Activated naive CD8-positive, alpha-beta T cell (primary cell): ENCODE data around the gene ARMH3.

Experiments used
- H3K27ac Mint-ChIP-seq: one replicate; pipeline ENCODE4 v1.8.0; 2021; ENCODE audit warnings: mixed read lengths
- H3K27me3 Mint-ChIP-seq: one replicate; pipeline ENCODE4 v1.8.0; 2021; ENCODE audit warnings: mixed read lengths
- H3K36me3 Mint-ChIP-seq: one replicate; pipeline ENCODE4 v1.8.0; 2021; ENCODE audit warnings: mixed read lengths
- H3K4me1 Mint-ChIP-seq: one replicate; pipeline ENCODE4 v1.8.0; 2021; ENCODE audit warnings: low read depth, mixed read lengths
- H3K4me3 Mint-ChIP-seq: one replicate; pipeline ENCODE4 v1.8.0; 2021; ENCODE audit warnings: mild to moderate bottlenecking, mixed read lengths
- H3K9me3 Mint-ChIP-seq: one replicate; pipeline ENCODE4 v1.8.0; 2021; ENCODE audit warnings: low read depth, mixed read lengths

ARMH3 gene

GRCh38 chr10:101956117-101956516 is 99.9 kb downstream of the ARMH3 start:
- Mint-ChIP-seq H3K9me3 (peaks cover 5% of the 10 kb centered on the region), H3K27ac (no peak overlapping the region), H3K36me3 (peaks cover 38% of the 10 kb centered on the region), H3K27me3 (no peaks in the 10 kb centered on the region), H3K4me1 (no peaks in the 10 kb centered on the region), H3K4me3 (no peak overlapping the region)

GRCh38 chr10:101952191-101952590 is 103.8 kb downstream of the ARMH3 start:
- no peak overlapping the region for H3K27ac Mint-ChIP-seq
- no peaks in the 10 kb centered on the region for H3K27me3 Mint-ChIP-seq
- peaks cover 62% of the 10 kb centered on the region for H3K36me3 Mint-ChIP-seq
- no peak overlapping the region for H3K4me3 Mint-ChIP-seq
- peaks cover 12% of the 10 kb centered on the region for H3K9me3 Mint-ChIP-seq
- no peaks in the 10 kb centered on the region for H3K4me1 Mint-ChIP-seq

GRCh38 chr10:101950213-101950612 is 105.8 kb downstream of the ARMH3 start:
- H3K27me3 Mint-ChIP-seq: no peaks in the 10 kb centered on the region
- H3K4me3 Mint-ChIP-seq: no peak overlapping the region
- no peaks in the 10 kb centered on the region for H3K4me1 Mint-ChIP-seq
- H3K9me3 Mint-ChIP-seq: peaks cover 12% of the 10 kb centered on the region
- peaks cover 51% of the 10 kb centered on the region for H3K36me3 Mint-ChIP-seq
- H3K27ac Mint-ChIP-seq: no peak overlapping the region

GRCh38 chr10:101941871-101942270 is 114.1 kb downstream of the ARMH3 start:
- H3K9me3 Mint-ChIP-seq: no peaks in the 10 kb centered on the region
- H3K4me1 Mint-ChIP-seq: no peaks in the 10 kb centered on the region
- no peak overlapping the region for H3K27ac Mint-ChIP-seq
- H3K4me3 Mint-ChIP-seq: no peak overlapping the region
- no peaks in the 10 kb centered on the region for H3K27me3 Mint-ChIP-seq
- H3K36me3 Mint-ChIP-seq: peaks cover 12% of the 10 kb centered on the region

- no peaks in the 10 kb centered on the region for H3K9me3 Mint-ChIP-seq
- H3K27ac Mint-ChIP-seq: no peak overlapping the region
- no peaks in the 10 kb centered on the region for H3K27me3 Mint-ChIP-seq
- no peak overlapping the region for H3K4me3 Mint-ChIP-seq
- no peaks in the 10 kb centered on the region for H3K4me1 Mint-ChIP-seq
- H3K36me3 Mint-ChIP-seq: peaks cover 9% of the 10 kb centered on the region
These were observed 115.1 kb downstream of the ARMH3 start for GRCh38 chr10:101940916-101941315.

GRCh38 chr10:101939729-101940128 is 116.2 kb downstream of the ARMH3 start:
- H3K4me3 Mint-ChIP-seq: no peak overlapping the region
- H3K4me1 Mint-ChIP-seq: no peaks in the 10 kb centered on the region
- H3K36me3 Mint-ChIP-seq: peaks cover 9% of the 10 kb centered on the region
- H3K9me3 Mint-ChIP-seq: no peaks in the 10 kb centered on the region
- no peak overlapping the region for H3K27ac Mint-ChIP-seq
- no peaks in the 10 kb centered on the region for H3K27me3 Mint-ChIP-seq

DNA sequence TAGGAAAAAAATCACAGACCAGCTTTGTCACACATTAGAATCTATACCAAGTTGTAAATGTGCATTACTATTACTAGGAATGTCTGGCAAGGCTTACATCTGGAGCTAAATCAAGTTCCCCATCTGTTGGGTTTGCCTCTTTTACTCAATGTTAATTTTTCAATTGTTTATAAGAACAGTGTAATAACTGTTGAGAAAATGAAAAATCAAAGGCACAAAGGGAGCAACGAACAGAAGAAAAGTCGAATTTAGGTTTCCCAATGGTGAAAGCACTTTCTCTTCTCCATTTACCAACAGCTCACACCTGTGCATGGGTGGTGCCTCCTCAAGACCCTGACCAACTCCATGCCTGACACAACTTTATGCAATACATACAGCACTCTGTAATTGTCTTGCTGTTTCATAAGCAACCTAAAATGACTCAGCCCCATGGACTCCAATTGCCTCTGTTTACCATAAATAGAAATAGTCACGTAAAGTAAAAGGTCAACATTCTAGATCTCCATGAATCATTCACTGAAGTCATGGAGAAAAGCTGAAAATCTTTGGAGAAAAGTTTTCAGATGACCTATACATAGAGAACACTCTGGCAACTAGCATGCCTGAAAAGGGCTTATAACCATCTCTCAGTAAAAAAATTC is 116.8 kb downstream of the ARMH3 start:
- peaks cover 4% of the 10 kb centered on the region for H3K4me1 Mint-ChIP-seq
- H3K27me3 Mint-ChIP-seq: no peaks in the 10 kb centered on the region
- no peak overlapping the region for H3K4me3 Mint-ChIP-seq
- H3K9me3 Mint-ChIP-seq: no peaks in the 10 kb centered on the region
- peaks cover 9% of the 10 kb centered on the region for H3K36me3 Mint-ChIP-seq
- H3K27ac Mint-ChIP-seq: no peak overlapping the region

GRCh38 chr10:101938305-101939007 is 117.5 kb downstream of the ARMH3 start:
- H3K27ac Mint-ChIP-seq: no peak overlapping the region
- H3K9me3 Mint-ChIP-seq: no peaks in the 10 kb centered on the region
- H3K4me3 Mint-ChIP-seq: no peak overlapping the region
- H3K36me3 Mint-ChIP-seq: peaks cover 8% of the 10 kb centered on the region
- no peaks in the 10 kb centered on the region for H3K27me3 Mint-ChIP-seq
- H3K4me1 Mint-ChIP-seq: peaks cover 6% of the 10 kb centered on the region

GRCh38 chr10:101935431-101935830 is 120.5 kb downstream of the ARMH3 start:
- Mint-ChIP-seq H3K36me3 (peaks cover 16% of the 10 kb centered on the region), H3K27ac (no peak overlapping the region), H3K27me3 (no peaks in the 10 kb centered on the region), H3K9me3 (no peaks in the 10 kb centered on the region), H3K4me3 (no peak overlapping the region), H3K4me1 (peaks cover 15% of the 10 kb centered on the region)

- H3K27ac Mint-ChIP-seq: no peak overlapping the region
- H3K4me3 Mint-ChIP-seq: no peak overlapping the region
- H3K4me1 Mint-ChIP-seq: peaks cover 15% of the 10 kb centered on the region
- no peaks in the 10 kb centered on the region for H3K9me3 Mint-ChIP-seq
- peaks cover 13% of the 10 kb centered on the region for H3K36me3 Mint-ChIP-seq
- no peaks in the 10 kb centered on the region for H3K27me3 Mint-ChIP-seq
These were observed 121.2 kb downstream of the ARMH3 start for GRCh38 chr10:101934686-101935305.

- H3K36me3 Mint-ChIP-seq: peaks cover 10% of the 10 kb centered on the region
- no peaks in the 10 kb centered on the region for H3K9me3 Mint-ChIP-seq
- H3K4me1 Mint-ChIP-seq: peaks cover 15% of the 10 kb centered on the region
- no peaks in the 10 kb centered on the region for H3K27me3 Mint-ChIP-seq
- H3K27ac Mint-ChIP-seq: no peak overlapping the region
- H3K4me3 Mint-ChIP-seq: no peak overlapping the region
These were observed 122.0 kb downstream of the ARMH3 start for GRCh38 chr10:101933976-101934375.

DNA sequence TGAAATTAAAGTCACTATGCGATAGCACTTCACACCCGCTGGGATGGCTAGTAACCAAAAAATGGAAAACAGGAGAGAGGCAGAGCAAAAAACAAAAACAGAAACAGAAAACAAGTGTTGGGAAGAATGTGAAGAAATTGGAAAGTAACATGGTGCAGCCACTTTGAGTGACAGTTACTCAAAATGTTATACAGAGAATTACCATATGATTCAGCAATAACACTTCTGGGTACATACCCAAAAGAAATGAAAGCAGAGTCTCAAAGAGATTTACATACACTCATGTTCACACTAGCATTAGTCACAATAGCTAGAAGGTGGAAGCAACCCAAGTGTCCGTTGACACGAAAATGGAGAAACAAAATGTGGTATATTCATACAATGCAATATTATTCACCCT is 123.8 kb downstream of the ARMH3 start:
- Mint-ChIP-seq H3K27me3 (no peaks in the 10 kb centered on the region), H3K27ac (no peak overlapping the region), H3K9me3 (no peaks in the 10 kb centered on the region), H3K4me1 (peaks cover 15% of the 10 kb centered on the region), H3K4me3 (no peak overlapping the region), H3K36me3 (peaks cover 13% of the 10 kb centered on the region)

DNA sequence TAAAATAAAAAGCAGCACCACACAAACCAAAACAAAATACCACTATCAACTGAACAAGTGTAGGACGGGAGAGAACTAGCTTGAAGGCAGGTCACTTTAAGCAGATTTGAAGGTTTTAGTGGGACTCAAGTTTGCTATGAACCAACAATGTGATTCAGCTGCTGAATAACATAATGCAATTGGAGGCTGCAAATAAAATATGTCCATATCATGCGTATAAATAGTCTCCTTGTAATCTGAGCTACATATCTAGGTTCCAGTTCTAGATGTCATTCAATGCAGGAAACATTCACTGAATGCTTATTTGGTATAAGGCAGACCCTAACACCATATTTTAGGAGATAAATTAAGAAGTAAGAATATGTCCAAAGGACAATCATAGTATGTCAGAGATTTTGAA is 130.9 kb downstream of the ARMH3 start:
- no peak overlapping the region for H3K27ac Mint-ChIP-seq

DNA sequence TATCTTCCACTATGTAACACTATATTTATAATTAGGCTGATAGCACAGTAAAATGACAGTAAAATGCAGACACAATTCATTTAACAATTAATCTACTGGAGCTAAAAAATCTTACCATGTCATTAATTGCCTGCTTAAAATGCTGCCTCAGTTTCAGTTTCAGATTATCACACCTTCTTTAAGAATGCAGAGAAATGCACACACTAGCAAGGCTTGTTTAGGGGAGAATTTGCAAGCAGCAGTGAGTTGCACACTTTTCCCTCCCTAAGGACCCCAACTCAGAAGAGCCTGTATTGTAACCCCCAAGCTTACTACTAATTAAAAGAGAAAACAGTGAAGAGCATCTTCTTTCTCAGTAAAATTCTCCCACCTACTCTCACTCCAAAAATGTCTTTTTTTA is 132.7 kb downstream of the ARMH3 start:
- Mint-ChIP-seq H3K4me3 (no peak overlapping the region), H3K27me3 (no peaks in the 10 kb centered on the region), H3K27ac (no peak overlapping the region), H3K36me3 (peaks cover 6% of the 10 kb centered on the region), H3K4me1 (no peaks in the 10 kb centered on the region), H3K9me3 (no peaks in the 10 kb centered on the region)

More for the DNA sequence above, 130.9 kb downstream of the ARMH3 start:
- Mint-ChIP-seq H3K27me3 (no peaks in the 10 kb centered on the region), H3K36me3 (peaks cover 6% of the 10 kb centered on the region), H3K4me1 (no peaks in the 10 kb centered on the region), H3K4me3 (no peak overlapping the region), H3K9me3 (no peaks in the 10 kb centered on the region)

DNA sequence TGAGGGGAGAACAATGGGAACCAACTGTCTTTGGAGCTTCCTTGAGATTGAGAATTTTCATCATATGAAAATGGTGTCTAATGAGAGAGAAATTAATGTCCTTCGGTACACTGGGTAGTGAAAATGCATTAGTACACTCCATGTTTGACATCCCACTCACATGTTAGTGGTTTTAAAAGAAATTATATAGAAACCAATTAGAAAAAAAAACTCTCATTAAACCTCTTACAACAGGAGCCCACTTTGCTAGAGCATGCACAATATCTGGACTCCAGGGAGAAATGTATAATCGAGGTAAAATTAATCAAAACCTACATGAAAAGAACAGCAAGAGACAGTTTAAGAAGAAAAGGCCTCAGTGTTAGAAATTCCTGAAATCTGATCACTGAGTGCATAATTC is 133.1 kb downstream of the ARMH3 start:
- Mint-ChIP-seq H3K4me3 (no peak overlapping the region), H3K27ac (no peak overlapping the region), H3K27me3 (no peaks in the 10 kb centered on the region), H3K4me1 (no peaks in the 10 kb centered on the region), H3K9me3 (no peaks in the 10 kb centered on the region), H3K36me3 (peaks cover 4% of the 10 kb centered on the region)
